Adrenal gland (tissue), 12 donors: ENCODE results near the gene OLA1. TPM values are rescaled to one million over a fixed set of nuclear protein-coding genes. Genes with fewer than 3 reads are reported as not detected.

Experiments
- DNase-seq, 7 donors: peaks; one replicate each; pipeline ENCODE4 v3.0.0-alpha.2; 2019 to 2020
- H3K27ac ChIP-seq, 5 donors: fragments of 200-600 bp; sonication (generic) in 4 of 5; 1 replicate in 3 of 5; 2 replicates in 2 of 5; pipeline versions ENCODE4 v1.5.1 to v1.8.0; 2016 to 2020; ENCODE audit warnings: mild to moderate bottlenecking in 1 of 5
- H3K27me3 ChIP-seq: fragments of 200-600 bp; 2 replicates; pipeline ENCODE4 v1.8.0; 2021
- H3K36me3 ChIP-seq, 2 donors: fragments of 200-600 bp; replicated peaks in 1 of 2; 1 replicate in 1 of 2; 2 replicates in 1 of 2; pipeline versions ENCODE4 v1.5.1 to v1.8.0; 2018 to 2022
- H3K4me1 ChIP-seq, 2 donors: fragments of 200-600 bp; replicated peaks in 1 of 2; 1 replicate in 1 of 2; 2 replicates in 1 of 2; pipeline versions ENCODE4 v1.5.1 to v1.8.0; 2018 to 2021
- H3K4me3 ChIP-seq, 4 donors: fragments of 200-600 bp; sonication (generic) in 3 of 4; one replicate each; pipeline ENCODE4 v1.5.1; 2016 to 2018
- H3K9me3 ChIP-seq, 3 donors: fragments of 200-600 bp; sonication (generic) in 1 of 3; replicated peaks in 1 of 3; 1 replicate in 2 of 3; 2 replicates in 1 of 3; pipeline versions ENCODE4 v1.5.1 to v1.8.0; 2016 to 2021
- POLR2A ChIP-seq, 2 donors: fragments of 450-650 bp; IDR thresholded peaks; one replicate each; pipeline ENCODE4 v1.6.1; 2017; ENCODE audit warnings: antibody characterized with exemption in 2 of 2, mild to moderate bottlenecking in 2 of 2, moderate library complexity in 1 of 2
- WGBS, 4 donors: extraction: QIAGEN DNeasy Blood & Tissue Kit in 2 of 4; methylation state at CpG; one replicate each; pipeline versions ENCODE4 v1.1.5 to v1.1.7; 2013 to 2017; 5-methylcytosine and 5-hydroxymethylcytosine counted together
- intact Hi-C, 2 donors: fragments of 100-400 bp; cut with DNase I; formaldehyde crosslinking; loops; one replicate each; pipeline versions ENCODE4 v1.14.1 to v1.15.0; 2022 to 2023
- polyA plus RNA-seq, 3 donors: library from polyadenylated mRNA; stranded (reverse); fragments of 200-250 nt in 2 of 3; fragments of 350-450 nt in 1 of 3; fragmentation: Illumina TruSeq in 1 of 3; extraction: RNeasy Lipid Tissue Mini Kit (QIAGEN cat#74804) in 1 of 3; gene quantifications; one replicate each; pipeline ENCODE4 v1.2.3, GENCODE V29; 2013 to 2014
- small RNA-seq, 2 donors: library from RNA; depleted of rRNA; stranded (forward); fragments of <200 nt; gene quantifications; one replicate each; pipeline ENCODE3, GENCODE V24; 2016
- total RNA-seq, 9 donors: library from RNA; depleted of rRNA in 4 of 9; stranded (reverse); fragments of >200 nt in 4 of 9; fragments of 120-200 nt in 1 of 9; fragmentation: NEBNext Ultra II Directional in 1 of 9; extraction: Animal tissue kit (Norgen Biotek cat#: 25700) in 1 of 9; gene quantifications; one replicate each; pipeline versions ENCODE4 v1.1.0 to v1.2.4, GENCODE V29; 2013 to 2023
- TF ChIP-seq, protein P1 (sequence below), 6 experiments: fragments of 450-650 bp in 4 of 6; fragments of 200-600 bp in 2 of 6; sonication (generic) in 1 of 6; IDR thresholded peaks; 1 replicate in 5 of 6; 2 replicates in 1 of 6; pipeline versions ENCODE4 v1.5.1 to v1.8.0; 2016 to 2021; ENCODE audit warnings: antibody characterized with exemption in 6 of 6, mild to moderate bottlenecking in 2 of 6, moderate library complexity in 1 of 6
- donor health status: healthy with polysubstance abuse.
- donor health status: Bipolar disorder and iron deficiency.
- donor health status: DM: yes; HTN: yes; CAD: no.
- donor health status: DM: no; HTN: no; CAD: no.
- donor health status: DM: no; HTN: no; CAD: no.
- donor health status: DM: yes; HTN: yes; CAD: no.

OLA1 gene
- total and polyA plus RNA-seq, 12 donors = 30.1 to 182 (median 68.9) TPM

DNA sequence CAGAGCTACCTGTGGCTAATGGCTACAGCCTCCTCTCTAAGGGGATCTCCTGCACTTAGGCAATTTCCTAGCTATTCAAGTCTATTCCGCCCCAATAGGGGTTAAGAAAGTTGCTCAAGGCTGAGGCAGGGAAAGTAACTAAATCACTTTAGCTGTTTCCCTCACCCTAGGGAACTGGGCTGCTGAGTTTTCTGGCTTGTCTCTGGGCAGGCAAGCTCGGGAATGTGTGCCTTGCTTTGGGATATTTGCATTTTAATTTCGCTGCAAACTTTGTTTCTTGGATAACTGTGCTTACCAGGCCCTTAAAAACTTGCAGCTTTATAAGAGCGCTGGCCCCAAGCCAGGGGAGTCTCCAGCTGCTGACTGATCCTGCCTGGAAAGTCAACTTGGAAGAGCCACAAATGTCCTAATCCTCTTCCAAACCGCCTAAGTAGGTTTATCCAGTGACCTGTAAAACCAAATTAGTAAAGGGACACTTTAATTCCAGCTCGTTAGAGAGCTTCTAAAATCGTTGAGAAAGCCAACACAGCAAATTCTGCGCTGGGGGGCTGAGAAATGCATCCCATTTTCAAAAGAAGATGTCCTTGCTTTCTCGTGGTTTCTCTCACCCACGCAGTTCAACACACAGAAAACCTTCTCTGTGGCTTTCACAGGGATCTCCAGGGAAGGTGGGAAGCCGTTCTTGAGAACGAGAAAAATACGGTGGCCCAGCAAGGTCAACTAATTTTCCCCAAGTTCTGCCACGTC lies 223.6 kb downstream of the OLA1 start:
- H3K4me3 ChIP-seq = peak overlapping the region in 1 of 4 donors; percentile 15
- peaks cover 0 to 20% of the 10 kb centered on the region in 2 donors for H3K4me1 ChIP-seq
- intact Hi-C loops = no loop called here
- DNase-seq = peak in 6 of 7 donors; percentile 43 to 80 (median 61)
- WGBS, 4 donors = 55 to 60% (median 58%) methylated on average over 14 of the region's 14 CpGs
- no peak for TF ChIP-seq POLR2A (IDR thresholded peaks at IDR 0.05)
- TF ChIP-seq, protein P1, sequence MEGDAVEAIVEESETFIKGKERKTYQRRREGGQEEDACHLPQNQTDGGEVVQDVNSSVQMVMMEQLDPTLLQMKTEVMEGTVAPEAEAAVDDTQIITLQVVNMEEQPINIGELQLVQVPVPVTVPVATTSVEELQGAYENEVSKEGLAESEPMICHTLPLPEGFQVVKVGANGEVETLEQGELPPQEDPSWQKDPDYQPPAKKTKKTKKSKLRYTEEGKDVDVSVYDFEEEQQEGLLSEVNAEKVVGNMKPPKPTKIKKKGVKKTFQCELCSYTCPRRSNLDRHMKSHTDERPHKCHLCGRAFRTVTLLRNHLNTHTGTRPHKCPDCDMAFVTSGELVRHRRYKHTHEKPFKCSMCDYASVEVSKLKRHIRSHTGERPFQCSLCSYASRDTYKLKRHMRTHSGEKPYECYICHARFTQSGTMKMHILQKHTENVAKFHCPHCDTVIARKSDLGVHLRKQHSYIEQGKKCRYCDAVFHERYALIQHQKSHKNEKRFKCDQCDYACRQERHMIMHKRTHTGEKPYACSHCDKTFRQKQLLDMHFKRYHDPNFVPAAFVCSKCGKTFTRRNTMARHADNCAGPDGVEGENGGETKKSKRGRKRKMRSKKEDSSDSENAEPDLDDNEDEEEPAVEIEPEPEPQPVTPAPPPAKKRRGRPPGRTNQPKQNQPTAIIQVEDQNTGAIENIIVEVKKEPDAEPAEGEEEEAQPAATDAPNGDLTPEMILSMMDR (IDR thresholded peaks at IDR 0.05) = no peak
- H3K9me3 ChIP-seq = no peaks in the 10 kb centered on the region
- no peaks in the 10 kb centered on the region for H3K36me3 ChIP-seq
- H3K27me3 ChIP-seq = no peaks in the 10 kb centered on the region
- H3K27ac ChIP-seq = peak overlapping the region in 4 of 5 donors; percentile 21 to 89 (median 60)

DNA sequence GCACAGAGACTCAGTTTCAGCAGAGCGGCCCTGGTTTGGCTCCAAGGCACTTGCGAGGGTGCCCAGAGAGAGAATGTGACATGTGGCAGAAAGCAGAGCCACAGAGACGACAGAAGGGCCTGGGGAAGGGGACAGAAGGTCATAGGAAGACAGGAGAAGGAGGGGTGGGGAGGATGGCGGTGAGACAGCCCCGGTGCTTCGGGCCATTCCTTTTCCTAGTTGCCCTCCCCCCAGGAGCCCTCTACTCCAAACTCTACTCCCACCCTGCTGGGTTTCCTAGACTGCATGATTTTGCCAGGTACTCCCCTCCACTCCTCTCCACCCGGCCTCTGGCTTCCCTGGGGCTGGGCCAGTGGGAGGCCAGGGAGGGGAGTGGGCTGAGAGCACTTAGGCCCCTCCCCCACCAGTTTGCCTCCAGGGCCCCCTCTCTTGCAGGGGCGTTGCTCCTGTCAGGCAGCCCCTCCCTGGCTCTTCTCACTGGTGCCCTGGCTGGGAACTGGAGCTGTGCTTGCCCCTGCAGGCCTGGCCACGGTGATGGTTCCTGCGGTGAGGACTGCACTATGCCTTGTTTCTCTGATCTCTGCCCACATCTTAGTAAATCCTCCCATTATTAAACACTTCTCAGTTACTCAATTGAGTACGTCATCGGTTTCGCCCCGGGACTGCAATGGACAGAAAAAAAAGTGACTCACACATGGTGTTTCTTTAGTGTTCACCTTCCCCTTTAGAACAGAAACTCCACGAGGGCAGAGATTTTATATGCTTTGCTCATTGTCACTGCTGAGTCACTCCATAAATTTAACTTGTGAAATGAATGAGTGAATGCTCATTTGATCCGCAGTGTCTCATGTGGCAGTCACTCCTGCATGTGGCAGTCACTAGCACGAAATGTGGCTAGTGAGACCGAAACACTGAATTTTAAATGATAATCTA lies 224.5 kb downstream of the OLA1 start:
- intact Hi-C loops = no loop called here
- Histone ChIP-seq H3K27ac (peak overlapping the region in 3 of 5 donors; percentile 21 to 89 (median 80)), H3K36me3 (no peaks in the 10 kb centered on the region), H3K4me1 (peaks cover 0 to 20% of the 10 kb centered on the region in 2 donors), H3K27me3 (no peaks in the 10 kb centered on the region), H3K4me3 (no peak overlapping the region), H3K9me3 (no peaks in the 10 kb centered on the region)
- 61 to 69% (median 65%) methylated on average over 18 of the region's 18 CpGs for WGBS, 4 donors
- DNase-seq = peak in 4 of 7 donors; percentile 36 to 70 (median 46)
- no peak for TF ChIP-seq POLR2A (IDR thresholded peaks at IDR 0.05)
- TF ChIP-seq, protein P1 (IDR thresholded peaks at IDR 0.05) = no peak

Small RNAs within 50 kb of the gene (small RNA-seq; reads per million reads assigned to genes)
- gene RF00019 = 0 reads per million in 2 donors

Other genes with a start within 250 kb of the OLA1 start
- gene SP9, start 86.4 kb upstream of the OLA1 start, total RNA-seq = not detected
- not detected for gene SP9, start 86.4 kb upstream of the OLA1 start, polyA plus RNA-seq
- gene SCRN3, start 147.2 kb upstream of the OLA1 start, total RNA-seq = 10 to 100 TPM; 17.6 to 60.6 (median 30.5) TPM
- gene SCRN3, start 147.2 kb upstream of the OLA1 start, polyA plus RNA-seq = 10 to 100 TPM in 2 of 3 donors, 1 to 10 TPM in 1; 8.8 to 55.4 (median 19.7) TPM
- 10 to 100 TPM in 5 of 9 donors, 1 to 10 TPM in 4; 3.7 to 17.6 (median 11.4) TPM for gene GPR155, start 238.5 kb upstream of the OLA1 start, total RNA-seq
- 10 to 100 TPM in 1 of 3 donors, 1 to 10 TPM in 2; 1.8 to 10.3 (median 3.9) TPM for gene GPR155, start 238.5 kb upstream of the OLA1 start, polyA plus RNA-seq